HFFc6 (cell line): ENCODE measurements around the gene ASB6. TPM values are rescaled to one million over a fixed set of nuclear protein-coding genes. Genes with fewer than 3 reads are reported as not detected.

Experiments
- DNase-seq: peaks from one replicate; pipeline ENCODE4 v3.0.0-alpha.2; 2018
- H3K27ac Mint-ChIP-seq: 2 replicates; pipeline ENCODE4 v1.8.0; 2020; ENCODE audit warnings: mild to moderate bottlenecking, mixed read lengths
- H3K27me3 Mint-ChIP-seq: 2 replicates; pipeline ENCODE4 v1.8.0; 2021; ENCODE audit warnings: mild to moderate bottlenecking, moderate library complexity, mixed read lengths; ENCODE audit not compliant: insufficient read depth
- H3K36me3 Mint-ChIP-seq: 2 replicates; pipeline ENCODE4 v1.8.0; 2021; ENCODE audit warnings: low read depth, mixed read lengths
- H3K4me1 Mint-ChIP-seq: 2 replicates; pipeline ENCODE4 v1.8.0; 2020; ENCODE audit warnings: low read depth, mixed read lengths
- H3K4me3 Mint-ChIP-seq: 2 replicates; pipeline ENCODE4 v1.8.0; 2020; ENCODE audit warnings: mild to moderate bottlenecking, moderate library complexity, mixed read lengths
- H3K9me3 Mint-ChIP-seq: 2 replicates; pipeline ENCODE4 v1.8.0; 2020; ENCODE audit warnings: mild to moderate bottlenecking, mixed read lengths
- CTCF ChIP-seq: fragments of 200-600 bp; sonication (generic); IDR thresholded peaks from 2 replicates; pipeline ENCODE4 v1.5.0; 2021; ENCODE audit warnings: antibody characterized with exemption, mild to moderate bottlenecking
- total RNA-seq, 6 experiments: library from RNA; stranded (reverse); fragmentation: NEBNext Ultra II Directional; extraction: Animal tissue kit (Norgen Biotek cat#: 25700); gene quantifications; 2 replicates in 1 of 6; 3 replicates in 5 of 6; pipeline ENCODE4 v1.2.3, GENCODE V29; 2021

Gene ASB6
- total RNA-seq, 6 experiments from 2014 or later, result 28.9 to 33.1 (median 30.6) TPM

GRCh38 chr9:129619787-129620668, 21.9 kb downstream of the ASB6 start:
- peak; percentile 66 for TF ChIP-seq CTCF
- no peaks in the 10 kb centered on the region for H3K27me3 Mint-ChIP-seq
- DNase-seq, result no peak
- no peaks in the 10 kb centered on the region for H3K36me3 Mint-ChIP-seq
- peak overlapping the region; percentile 37; the same call in 1 of the 2 replicates for H3K4me3 Mint-ChIP-seq
- no peaks in the 10 kb centered on the region for H3K9me3 Mint-ChIP-seq
- H3K27ac Mint-ChIP-seq, result no peak overlapping the region
- H3K4me1 Mint-ChIP-seq, result peaks cover 53% of the 10 kb centered on the region

- Mint-ChIP-seq H3K27ac (peak overlapping the region; percentile 67), H3K4me1 (peaks cover 38% of the 10 kb centered on the region), H3K4me3 (peak overlapping the region; percentile 38; the same call in 1 of the 2 replicates), H3K9me3 (no peaks in the 10 kb centered on the region), H3K36me3 (no peaks in the 10 kb centered on the region), H3K27me3 (no peaks in the 10 kb centered on the region; the same call in 1 of the 2 replicates)
- DNase-seq, result peak; percentile 87
- peak; percentile 76 for TF ChIP-seq CTCF
Observed at GRCh38 chr9:129617167-129617566, 24.8 kb downstream of the ASB6 start.

- H3K9me3 Mint-ChIP-seq, result no peaks in the 10 kb centered on the region
- no peak for TF ChIP-seq CTCF
- H3K4me3 Mint-ChIP-seq, result no peak overlapping the region
- no peak overlapping the region for H3K27ac Mint-ChIP-seq
- H3K27me3 Mint-ChIP-seq, result no peaks in the 10 kb centered on the region; the same call in 1 of the 2 replicates
- H3K4me1 Mint-ChIP-seq, result peaks cover 37% of the 10 kb centered on the region
- no peaks in the 10 kb centered on the region for H3K36me3 Mint-ChIP-seq
- no peak for DNase-seq
Observed at GRCh38 chr9:129615407-129616285, 26.3 kb downstream of the ASB6 start.

DNA sequence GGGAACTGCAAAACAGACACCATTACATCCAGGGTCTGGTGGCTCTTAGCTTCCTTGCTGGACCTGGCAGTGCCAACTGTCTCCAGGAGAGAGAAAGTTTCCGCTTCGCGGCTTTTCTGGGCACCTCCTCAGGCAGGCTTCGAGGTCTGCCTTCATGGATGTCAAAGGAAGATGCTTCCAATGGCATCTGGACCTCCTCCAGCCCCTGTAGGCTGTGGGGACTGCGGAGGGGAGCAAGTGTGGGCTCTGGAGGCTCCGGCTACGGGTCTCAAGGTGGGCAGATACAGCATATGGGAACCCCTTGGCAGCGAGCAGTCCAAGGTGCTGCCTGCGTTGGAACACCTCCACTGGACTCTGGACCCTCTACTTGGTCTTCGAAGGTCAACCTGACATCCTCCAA, 27.0 kb downstream of the ASB6 start:
- Mint-ChIP-seq H3K9me3 (no peaks in the 10 kb centered on the region), H3K4me3 (no peak overlapping the region), H3K27me3 (no peaks in the 10 kb centered on the region; the same call in 1 of the 2 replicates), H3K4me1 (peaks cover 39% of the 10 kb centered on the region), H3K27ac (no peak overlapping the region), H3K36me3 (no peaks in the 10 kb centered on the region)
- TF ChIP-seq CTCF, result no peak
- no peak for DNase-seq

- H3K36me3 Mint-ChIP-seq, result no peaks in the 10 kb centered on the region
- no peaks in the 10 kb centered on the region; the same call in 1 of the 2 replicates for H3K27me3 Mint-ChIP-seq
- no peak overlapping the region for H3K27ac Mint-ChIP-seq
- no peak overlapping the region for H3K4me3 Mint-ChIP-seq
- DNase-seq, result no peak
- no peaks in the 10 kb centered on the region for H3K9me3 Mint-ChIP-seq
- no peak for TF ChIP-seq CTCF
- peaks cover 40% of the 10 kb centered on the region for H3K4me1 Mint-ChIP-seq
Observed at GRCh38 chr9:129613520-129614175, 28.3 kb downstream of the ASB6 start.
